Measurements from ENCODE around the gene ADAM33. TPM values are rescaled to one million over a fixed set of nuclear protein-coding genes. Genes with fewer than 3 reads are reported as not detected.

ADAM33 gene
- total RNA-seq, 4 donors from 2014 or later, result 15.0 to 150 (median 44.6) TPM

- DNase-seq, result no peak
- 27 to 55% methylated on average over 6 to 13 of the region's 13 CpGs for WGBS, 2 donors (ENCODE audit: low coverage in 1 of 2)
- no peaks in the 10 kb centered on the region for H3K9me3 ChIP-seq
- H3K27me3 ChIP-seq, result peaks cover 60% of the 10 kb centered on the region
- in situ Hi-C loops (cut with MboI; ENCODE audit: low pct_ligation_motif_present in 1 of 4, low pct_unique_long_range_greater_than_20kb in 1 of 4, low sequenced_read_pairs in 3 of 4), result loop anchor here in 1 of 4 donors (25.0 kb wide), 1 partner anchor 412 kb away; no protein-coding TSS in a partner anchor
- H3K27ac ChIP-seq, result no peak overlapping the region
- H3K4me3 ChIP-seq, result no peak overlapping the region
- TF ChIP-seq EP300 (IDR thresholded peaks at IDR 0.05; ENCODE audit: low read depth) (no peak), CTCF (IDR thresholded peaks at IDR 0.05) (no peak), POLR2A (IDR thresholded peaks at IDR 0.05) (no peak), POLR2AphosphoS5 (IDR thresholded peaks at IDR 0.05) (no peak)
- no peaks in the 10 kb centered on the region for H3K36me3 ChIP-seq
- H3K4me1 ChIP-seq, result peaks cover 13 to 24% (median 18%) of the 10 kb centered on the region in 4 donors
- intact Hi-C loops (cut with DNase I; ENCODE audit: low total_unique reads), result loop anchor here (1.0 kb wide), 1 partner anchor 35 kb away; no protein-coding TSS in a partner anchor
These were observed 6.6 kb downstream of the ADAM33 start for GRCh38 chr20:3674995-3675900.

- no peak for TF ChIP-seq EP300 (IDR thresholded peaks at IDR 0.05; ENCODE audit: low read depth)
- no peak for TF ChIP-seq POLR2AphosphoS5 (IDR thresholded peaks at IDR 0.05)
- TF ChIP-seq CTCF (IDR thresholded peaks at IDR 0.05), result no peak
- TF ChIP-seq POLR2A (IDR thresholded peaks at IDR 0.05), result no peak
- intact Hi-C loops (cut with DNase I; ENCODE audit: low total_unique reads) (no loop called here), in situ Hi-C loops (cut with MboI; ENCODE audit: low pct_ligation_motif_present in 1 of 4, low pct_unique_long_range_greater_than_20kb in 1 of 4, low sequenced_read_pairs in 3 of 4) (no loop called here)
- Histone ChIP-seq H3K9me3 (no peaks in the 10 kb centered on the region), H3K4me3 (no peak overlapping the region), H3K36me3 (no peaks in the 10 kb centered on the region), H3K4me1 (peaks cover 13 to 23% (median 15%) of the 10 kb centered on the region in 4 donors), H3K27ac (no peak overlapping the region), H3K27me3 (peaks cover 52% of the 10 kb centered on the region)
- no peak for DNase-seq
- 61 to 70% methylated on average over 2 to 10 of the region's 10 CpGs for WGBS, 2 donors (ENCODE audit: low coverage in 1 of 2)
These were observed 7.4 kb downstream of the ADAM33 start for GRCh38 chr20:3674447-3674846.

- Histone ChIP-seq H3K9me3 (no peaks in the 10 kb centered on the region), H3K4me3 (no peak overlapping the region), H3K27ac (no peak overlapping the region), H3K36me3 (no peaks in the 10 kb centered on the region), H3K4me1 (peaks cover 13 to 21% (median 13%) of the 10 kb centered on the region in 4 donors), H3K27me3 (peaks cover 52% of the 10 kb centered on the region)
- TF ChIP-seq POLR2A (IDR thresholded peaks at IDR 0.05) (no peak), CTCF (IDR thresholded peaks at IDR 0.05) (no peak), POLR2AphosphoS5 (IDR thresholded peaks at IDR 0.05) (no peak), EP300 (IDR thresholded peaks at IDR 0.05; ENCODE audit: low read depth) (no peak)
- no peak for DNase-seq
- intact Hi-C loops (cut with DNase I; ENCODE audit: low total_unique reads), result no loop called here
- 79% methylated on average over 62 of the region's 90 CpGs; no CpG with 5 or more reads in 1 of the 2 donors for WGBS, 2 donors (ENCODE audit: low coverage in 1 of 2)
- in situ Hi-C loops (cut with MboI; ENCODE audit: low pct_ligation_motif_present in 1 of 4, low pct_unique_long_range_greater_than_20kb in 1 of 4, low sequenced_read_pairs in 3 of 4), result no loop called here
These were observed 8.4 kb downstream of the ADAM33 start for GRCh38 chr20:3673221-3674070.

All from transverse colon (tissue), 4 donors.